LNCAP (cell line): ENCODE data around the gene CASZ1.

ENCODE experiments used
- TF ChIP-seq, protein P1 (sequence below): fragments of 450-650 bp; IDR thresholded peaks from 2 replicates; pipeline ENCODE4 v1.5.1; 2017; ENCODE audit warnings: mild to moderate bottlenecking

The CASZ1 gene

DNA sequence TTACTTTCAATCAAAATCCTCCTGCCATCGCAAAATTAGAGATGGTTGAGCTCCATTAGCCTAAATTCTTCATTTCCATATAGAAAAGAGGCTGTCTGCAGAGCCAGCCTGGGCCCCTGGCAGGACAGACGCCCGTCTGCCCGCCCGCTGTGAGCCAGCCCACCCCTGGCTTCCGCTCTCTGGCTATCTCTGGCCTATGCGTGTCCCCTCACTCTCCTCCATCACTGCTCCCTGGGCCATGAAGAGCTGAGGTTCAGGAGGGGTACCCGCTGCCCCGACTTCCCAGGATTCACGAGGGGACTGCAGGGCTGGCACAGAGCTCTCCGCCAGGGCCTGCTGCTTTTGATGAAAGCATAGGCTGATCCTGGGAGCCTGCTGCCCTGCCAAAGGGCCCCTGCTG, 117.6 kb downstream of the CASZ1 start:
- TF ChIP-seq, protein P1, sequence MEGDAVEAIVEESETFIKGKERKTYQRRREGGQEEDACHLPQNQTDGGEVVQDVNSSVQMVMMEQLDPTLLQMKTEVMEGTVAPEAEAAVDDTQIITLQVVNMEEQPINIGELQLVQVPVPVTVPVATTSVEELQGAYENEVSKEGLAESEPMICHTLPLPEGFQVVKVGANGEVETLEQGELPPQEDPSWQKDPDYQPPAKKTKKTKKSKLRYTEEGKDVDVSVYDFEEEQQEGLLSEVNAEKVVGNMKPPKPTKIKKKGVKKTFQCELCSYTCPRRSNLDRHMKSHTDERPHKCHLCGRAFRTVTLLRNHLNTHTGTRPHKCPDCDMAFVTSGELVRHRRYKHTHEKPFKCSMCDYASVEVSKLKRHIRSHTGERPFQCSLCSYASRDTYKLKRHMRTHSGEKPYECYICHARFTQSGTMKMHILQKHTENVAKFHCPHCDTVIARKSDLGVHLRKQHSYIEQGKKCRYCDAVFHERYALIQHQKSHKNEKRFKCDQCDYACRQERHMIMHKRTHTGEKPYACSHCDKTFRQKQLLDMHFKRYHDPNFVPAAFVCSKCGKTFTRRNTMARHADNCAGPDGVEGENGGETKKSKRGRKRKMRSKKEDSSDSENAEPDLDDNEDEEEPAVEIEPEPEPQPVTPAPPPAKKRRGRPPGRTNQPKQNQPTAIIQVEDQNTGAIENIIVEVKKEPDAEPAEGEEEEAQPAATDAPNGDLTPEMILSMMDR: no peak

DNA sequence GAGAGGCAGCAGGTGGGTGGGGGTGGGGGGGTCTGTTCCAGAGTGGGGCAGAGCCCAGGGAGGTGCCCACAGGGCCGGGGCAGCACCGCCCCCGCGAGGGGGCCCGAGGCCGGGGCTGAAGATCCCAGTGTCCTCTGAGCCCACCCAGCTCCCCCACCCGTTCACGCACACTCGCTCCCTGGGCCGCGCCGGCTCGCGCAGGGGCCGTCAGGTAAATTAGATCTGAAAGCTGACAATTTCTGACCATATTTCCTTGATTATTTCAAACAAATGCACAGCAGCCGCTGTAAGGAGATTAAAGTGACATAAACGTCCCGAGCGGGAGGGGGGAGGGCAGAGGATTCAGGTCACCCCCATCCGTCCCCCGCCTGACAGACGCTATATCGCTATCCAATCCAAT, 118.0 kb downstream of the CASZ1 start:
- TF ChIP-seq, protein P1: no peak

DNA sequence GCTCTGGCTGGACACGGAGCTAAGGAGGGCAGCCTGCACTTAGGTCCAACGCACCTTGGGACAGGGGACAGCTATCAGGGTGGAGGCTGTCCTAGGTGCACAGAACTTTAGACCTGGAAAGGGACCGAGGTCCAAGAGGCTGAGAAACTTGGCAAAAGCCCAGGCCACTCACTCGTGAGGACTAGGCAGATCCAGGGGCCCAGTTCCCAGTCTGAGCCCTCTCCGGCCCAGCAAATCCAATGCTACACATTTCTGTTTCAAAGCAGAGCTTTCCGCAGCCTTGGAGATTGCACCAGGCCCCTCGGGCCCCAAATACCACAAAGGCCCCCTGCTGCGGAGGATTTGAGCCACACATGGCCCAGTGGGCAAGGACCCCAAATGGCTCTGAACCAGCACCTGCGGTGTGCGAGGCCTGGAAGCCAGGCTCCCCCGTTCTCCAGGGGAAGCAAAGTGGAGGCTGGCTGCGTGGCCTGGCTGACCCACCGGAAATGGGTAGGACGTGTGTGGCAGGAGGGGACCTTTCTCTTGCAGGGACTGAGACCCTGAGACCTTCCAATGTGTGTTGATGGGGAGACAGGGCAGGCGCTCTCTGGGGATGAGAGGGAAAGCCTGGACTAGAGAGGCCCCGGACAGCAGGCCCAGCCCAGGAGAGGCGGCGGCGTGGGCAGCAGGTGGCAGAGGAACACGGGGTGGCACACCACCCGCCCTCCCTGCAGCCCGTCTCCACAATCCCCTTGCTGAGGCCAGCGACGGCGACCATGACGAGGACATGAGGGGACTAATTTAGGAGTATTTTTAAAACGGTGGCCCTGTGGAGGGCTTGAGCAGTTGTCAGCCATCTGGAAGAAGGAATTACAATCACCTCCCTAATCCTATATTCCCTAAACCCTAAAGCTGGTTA, 118.7 kb downstream of the CASZ1 start:
- TF ChIP-seq, protein P1: no peak

DNA sequence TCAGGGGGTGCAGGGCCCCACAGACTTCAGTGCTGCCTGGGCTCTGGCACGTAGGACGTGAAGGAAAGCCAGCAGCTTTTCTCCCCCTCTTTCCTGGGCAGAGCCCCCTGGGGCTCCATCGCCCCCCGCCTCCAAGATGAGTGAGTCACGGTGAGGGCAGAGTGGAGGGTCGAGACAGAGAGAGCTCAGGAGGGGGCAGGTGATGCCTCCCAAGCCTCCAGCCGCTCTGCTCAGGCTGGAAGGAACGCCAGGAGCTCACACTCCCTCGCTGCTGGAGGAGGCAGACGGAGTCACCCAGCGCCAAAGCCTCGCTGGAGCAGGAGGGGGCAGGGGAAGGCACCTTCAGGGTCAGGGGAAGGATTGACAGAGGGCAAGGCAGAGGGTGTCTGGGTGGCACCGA, 119.5 kb downstream of the CASZ1 start:
- TF ChIP-seq, protein P1: no peak

DNA sequence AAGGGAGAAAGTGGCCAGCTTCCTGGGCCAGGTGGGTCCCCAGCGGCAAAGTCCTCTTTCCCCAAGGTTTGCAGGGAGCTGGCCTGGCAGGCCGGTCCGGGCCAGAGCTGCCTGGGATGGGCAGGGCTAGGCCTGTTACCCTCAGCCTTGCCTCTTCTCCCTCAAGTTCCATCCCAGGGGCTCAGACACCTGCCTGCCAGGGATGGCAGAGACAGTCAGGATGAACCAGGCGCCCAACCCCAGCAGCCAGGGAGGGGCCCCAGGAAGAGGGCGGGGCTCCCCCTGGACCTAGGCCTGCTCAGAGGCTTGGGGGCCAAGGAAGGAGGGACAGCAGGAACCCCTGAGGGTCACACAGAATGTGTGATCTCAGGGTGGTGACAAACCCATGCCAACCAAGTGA, 120.6 kb downstream of the CASZ1 start:
- TF ChIP-seq, protein P1: no peak

DNA sequence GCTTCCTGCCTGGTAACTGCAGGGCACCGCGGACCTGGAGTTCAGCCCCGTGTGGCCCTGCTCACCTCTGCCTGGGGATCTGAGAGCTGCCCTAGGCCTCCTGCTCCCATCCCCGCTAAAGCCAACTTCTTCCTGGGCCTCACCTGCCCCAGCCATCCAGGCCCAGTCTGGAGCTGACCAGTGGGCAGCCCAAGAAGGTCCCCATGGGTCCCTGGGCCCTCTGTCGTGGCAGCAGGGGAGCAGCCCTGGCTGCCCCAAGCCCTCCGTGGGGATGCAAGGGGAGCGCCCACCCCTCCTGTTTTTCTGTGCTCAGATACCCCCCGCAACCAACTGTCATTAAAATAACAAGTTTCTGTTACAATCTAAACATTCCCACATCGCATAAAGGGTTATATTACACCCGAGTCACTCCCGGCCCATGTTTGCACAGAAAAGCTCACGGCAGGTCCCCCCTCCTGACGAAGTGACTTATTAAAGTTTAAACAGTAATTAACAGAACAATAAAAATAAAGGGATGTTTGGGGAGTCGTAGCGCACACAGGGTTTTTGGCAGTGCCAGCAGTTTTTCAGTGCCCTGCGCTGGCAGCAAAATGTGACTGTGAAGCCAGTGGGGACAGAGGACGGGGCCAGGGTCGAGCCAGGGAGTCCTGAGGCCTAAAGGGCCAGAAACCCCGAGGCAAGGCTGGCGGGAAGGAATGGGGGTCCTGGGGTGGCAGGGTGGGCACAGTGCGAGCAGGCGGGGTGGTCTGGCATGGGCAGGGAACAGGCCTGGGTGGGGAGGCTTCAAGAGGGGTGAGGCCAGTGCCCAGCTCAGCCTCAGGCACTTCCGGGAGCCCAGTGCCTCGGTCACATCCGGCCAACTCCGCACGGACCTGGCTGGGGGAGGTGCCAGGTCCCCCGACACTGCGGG, 121.5 kb downstream of the CASZ1 start:
- TF ChIP-seq, protein P1: no peak

DNA sequence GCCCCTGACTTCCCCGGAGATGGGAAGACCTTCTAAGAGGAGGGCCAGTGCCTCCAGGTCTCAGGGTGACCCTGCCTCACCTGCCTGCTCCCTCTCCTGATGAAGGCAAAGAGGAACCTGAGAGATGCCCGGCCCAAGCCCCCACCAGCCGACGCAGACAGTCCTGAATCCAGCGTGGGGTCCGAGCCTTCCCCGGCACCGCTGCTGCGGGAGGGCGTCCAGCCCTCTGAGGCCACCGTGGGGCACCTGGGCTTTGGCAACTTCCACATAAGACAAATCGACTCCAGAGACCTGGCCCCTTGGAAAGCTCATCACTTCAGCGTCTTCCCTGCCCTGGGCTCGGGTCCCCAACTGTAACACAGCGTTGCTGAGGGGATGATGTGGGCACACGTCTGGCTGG, 122.2 kb downstream of the CASZ1 start:
- TF ChIP-seq, protein P1: no peak
